Endodermal cell (in vitro differentiated cells): ENCODE results near the gene DOCK2. TPM values are rescaled to one million over a fixed set of nuclear protein-coding genes. Genes with fewer than 3 reads are reported as not detected.

Source experiments
- DNase-seq: peaks from one replicate; pipeline ENCODE4 v3.0.0-alpha.2; 2017
- H3K27ac ChIP-seq: 2 replicates; pipeline ENCODE4 v1.5.1; 2013; ENCODE audit warnings: mild to moderate bottlenecking, low read depth, low read length, moderate library complexity
- H3K27me3 ChIP-seq: 2 replicates; pipeline ENCODE4 v1.6.1; 2013; ENCODE audit warnings: mild to moderate bottlenecking, low read length, moderate library complexity; ENCODE audit not compliant: insufficient read depth, control insufficient read depth, poor library complexity, severe bottlenecking
- H3K36me3 ChIP-seq: 2 replicates; pipeline ENCODE4 v1.7.0; 2013; ENCODE audit warnings: mild to moderate bottlenecking, low read length, moderate library complexity; ENCODE audit not compliant: control insufficient read depth, insufficient read depth
- H3K4me1 ChIP-seq: one replicate; pipeline ENCODE4 v1.7.0; 2013; ENCODE audit warnings: low read length; ENCODE audit not compliant: control insufficient read depth, insufficient read depth
- H3K4me3 ChIP-seq: 2 replicates; pipeline ENCODE4 v1.5.1; 2013; ENCODE audit warnings: mild to moderate bottlenecking, low read length, moderate library complexity
- H3K9ac ChIP-seq: 2 replicates; pipeline ENCODE4 v1.6.1; 2013; ENCODE audit warnings: mild to moderate bottlenecking, low read length, moderate library complexity; ENCODE audit not compliant: poor library complexity, severe bottlenecking; ENCODE audit errors: extremely low read depth
- H3K9me3 ChIP-seq: 2 replicates; pipeline ENCODE4 v1.6.1; 2013; ENCODE audit warnings: mild to moderate bottlenecking, low read length, moderate library complexity; ENCODE audit not compliant: control insufficient read depth
- H3K27ac Mint-ChIP-seq: 2 replicates; pipeline ENCODE4 v1.8.0; 2020; ENCODE audit warnings: mixed read lengths
- H3K27me3 Mint-ChIP-seq: 2 replicates; pipeline ENCODE4 v1.8.0; 2021; ENCODE audit warnings: mild to moderate bottlenecking, mixed read lengths; ENCODE audit not compliant: insufficient read depth
- H3K36me3 Mint-ChIP-seq: 2 replicates; pipeline ENCODE4 v1.8.0; 2020; ENCODE audit warnings: low read depth, mixed read lengths
- H3K4me1 Mint-ChIP-seq: 2 replicates; pipeline ENCODE4 v1.8.0; 2020; ENCODE audit warnings: mixed read lengths
- H3K4me3 Mint-ChIP-seq: 2 replicates; pipeline ENCODE4 v1.8.0; 2020; ENCODE audit warnings: mild to moderate bottlenecking, moderate library complexity, mixed read lengths
- H3K9me3 Mint-ChIP-seq: 2 replicates; pipeline ENCODE4 v1.8.0; 2020; ENCODE audit warnings: mild to moderate bottlenecking, mixed read lengths
- whole genome bisulfite sequencing, 2 experiments: methylation state at CpG; one replicate each; pipeline versions ENCODE4 v1.1.5 to v1.1.7; 2013; ENCODE audit warnings: missing lambda C conversion rate in 2 of 2, mixed read lengths in 1 of 2; ENCODE audit not compliant: insufficient coverage in 1 of 2, insufficient read length in 1 of 2; 5-methylcytosine and 5-hydroxymethylcytosine counted together
- total RNA-seq, 2 donors: library from RNA; stranded (reverse); fragmentation: NEBNext Ultra II Directional in 1 of 2; extraction: Animal tissue kit (Norgen Biotek cat#: 25700) in 1 of 2; gene quantifications; 2 replicates in 1 of 2; 3 replicates in 1 of 2; pipeline ENCODE4 v1.2.1, GENCODE V29; 2021
- TF ChIP-seq, protein P1 (sequence below): fragments of 200-600 bp; sonication (generic); conservative IDR thresholded peaks from 2 replicates; pipeline ENCODE4 v1.5.0; 2021; ENCODE audit warnings: antibody characterized with exemption, mild to moderate bottlenecking

DOCK2 gene
- total RNA-seq, 2 donors from 2014 or later = 2.6 to 3.9 TPM

DNA sequence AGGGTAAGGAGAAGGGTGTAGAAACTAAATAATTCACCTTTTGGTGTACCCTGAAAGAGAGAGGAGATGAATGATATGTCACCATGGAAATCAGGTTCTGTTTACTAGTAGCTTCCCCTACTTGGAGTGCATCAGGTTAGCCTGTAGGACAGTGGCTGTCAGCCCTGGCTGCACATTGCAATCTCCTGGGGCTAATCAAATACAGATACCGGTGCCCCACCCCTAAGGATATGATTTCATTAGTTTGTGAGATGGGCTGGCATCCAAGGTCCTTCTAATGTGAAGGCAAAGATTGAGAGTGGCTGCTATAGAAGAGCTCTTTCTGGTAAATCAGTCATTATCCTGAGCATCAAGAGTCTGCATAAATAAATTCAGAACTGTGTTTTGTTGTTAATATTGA is 296.1 kb downstream of the DOCK2 start:
- 86 to 95% methylated on average over 1 of the region's 1 CpG for WGBS, 2 experiments
- Mint-ChIP-seq H3K36me3 (no peaks in the 10 kb centered on the region), H3K27ac (no peak overlapping the region), H3K4me1 (peaks cover 8% of the 10 kb centered on the region), H3K9me3 (no peaks in the 10 kb centered on the region), H3K27me3 (peaks cover 2% of the 10 kb centered on the region), H3K4me3 (no peak overlapping the region)
- H3K27ac ChIP-seq = no peak overlapping the region
- H3K9ac ChIP-seq = no peak overlapping the region
- no peak for DNase-seq
- H3K9me3 ChIP-seq = no peaks in the 10 kb centered on the region
- peaks cover 3% of the 10 kb centered on the region for H3K4me1 ChIP-seq
- TF ChIP-seq, protein P1, sequence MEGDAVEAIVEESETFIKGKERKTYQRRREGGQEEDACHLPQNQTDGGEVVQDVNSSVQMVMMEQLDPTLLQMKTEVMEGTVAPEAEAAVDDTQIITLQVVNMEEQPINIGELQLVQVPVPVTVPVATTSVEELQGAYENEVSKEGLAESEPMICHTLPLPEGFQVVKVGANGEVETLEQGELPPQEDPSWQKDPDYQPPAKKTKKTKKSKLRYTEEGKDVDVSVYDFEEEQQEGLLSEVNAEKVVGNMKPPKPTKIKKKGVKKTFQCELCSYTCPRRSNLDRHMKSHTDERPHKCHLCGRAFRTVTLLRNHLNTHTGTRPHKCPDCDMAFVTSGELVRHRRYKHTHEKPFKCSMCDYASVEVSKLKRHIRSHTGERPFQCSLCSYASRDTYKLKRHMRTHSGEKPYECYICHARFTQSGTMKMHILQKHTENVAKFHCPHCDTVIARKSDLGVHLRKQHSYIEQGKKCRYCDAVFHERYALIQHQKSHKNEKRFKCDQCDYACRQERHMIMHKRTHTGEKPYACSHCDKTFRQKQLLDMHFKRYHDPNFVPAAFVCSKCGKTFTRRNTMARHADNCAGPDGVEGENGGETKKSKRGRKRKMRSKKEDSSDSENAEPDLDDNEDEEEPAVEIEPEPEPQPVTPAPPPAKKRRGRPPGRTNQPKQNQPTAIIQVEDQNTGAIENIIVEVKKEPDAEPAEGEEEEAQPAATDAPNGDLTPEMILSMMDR = no peak
- no peaks in the 10 kb centered on the region for H3K27me3 ChIP-seq
- H3K4me3 ChIP-seq = no peak overlapping the region
- H3K36me3 ChIP-seq = no peaks in the 10 kb centered on the region

DNA sequence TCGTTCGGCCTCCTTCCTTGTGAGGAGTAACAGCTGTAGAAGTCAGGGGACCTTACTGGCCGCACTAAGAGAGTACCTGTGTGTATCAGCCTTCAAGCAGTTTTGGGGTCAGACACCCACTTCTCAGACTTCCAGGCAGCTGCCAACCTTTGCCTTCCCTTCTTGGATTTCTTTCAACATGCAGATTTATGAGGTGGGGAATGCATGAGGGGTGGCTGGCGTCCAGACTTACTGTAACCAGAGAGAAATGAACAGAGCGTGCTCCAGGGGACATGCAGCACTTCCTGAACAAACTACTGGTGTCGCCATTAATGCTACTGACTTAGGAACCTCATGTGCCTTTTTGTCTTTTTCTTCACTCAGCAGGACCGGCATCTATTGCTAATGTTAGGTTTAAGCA is 296.5 kb downstream of the DOCK2 start:
- Mint-ChIP-seq H3K9me3 (no peaks in the 10 kb centered on the region), H3K27ac (no peak overlapping the region), H3K4me1 (peaks cover 8% of the 10 kb centered on the region), H3K36me3 (no peaks in the 10 kb centered on the region), H3K4me3 (no peak overlapping the region), H3K27me3 (peaks cover 2% of the 10 kb centered on the region)
- Histone ChIP-seq H3K4me3 (no peak overlapping the region), H3K27ac (no peak overlapping the region), H3K9ac (no peak overlapping the region), H3K27me3 (no peaks in the 10 kb centered on the region), H3K36me3 (no peaks in the 10 kb centered on the region), H3K9me3 (no peaks in the 10 kb centered on the region), H3K4me1 (peaks cover 3% of the 10 kb centered on the region)
- TF ChIP-seq, protein P1 = no peak
- 94% methylated on average over 5 to 7 of the region's 7 CpGs for WGBS, 2 experiments
- DNase-seq = no peak

DNA sequence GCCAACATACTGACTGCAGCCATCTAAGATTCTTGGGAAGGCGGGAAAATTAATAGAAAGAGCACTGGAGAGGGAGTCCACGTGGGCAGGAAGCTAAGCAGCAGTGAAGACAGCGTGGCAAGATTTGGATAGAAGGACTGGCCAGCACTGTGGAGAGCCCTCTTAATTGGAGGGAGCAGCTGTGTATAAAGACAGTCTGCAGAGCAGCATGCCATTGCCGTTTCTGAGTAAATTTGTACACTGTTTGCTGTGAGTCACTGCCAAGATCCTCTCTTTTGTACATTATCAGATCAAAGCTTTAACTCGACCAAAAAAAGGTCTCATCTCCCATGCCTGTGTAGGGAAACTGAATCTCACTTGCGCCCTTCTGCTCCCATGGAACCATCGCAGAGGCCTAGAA is 297.9 kb downstream of the DOCK2 start:
- TF ChIP-seq, protein P1 = no peak
- WGBS, 2 experiments = 90 to 98% methylated on average over 7 of the region's 7 CpGs
- H3K36me3 ChIP-seq = no peaks in the 10 kb centered on the region
- H3K27me3 ChIP-seq = no peaks in the 10 kb centered on the region
- H3K9me3 Mint-ChIP-seq = no peaks in the 10 kb centered on the region
- DNase-seq = no peak
- H3K4me1 Mint-ChIP-seq = peaks cover 8% of the 10 kb centered on the region
- no peak overlapping the region for H3K4me3 ChIP-seq
- H3K9ac ChIP-seq = no peak overlapping the region
- peaks cover 2% of the 10 kb centered on the region for H3K27me3 Mint-ChIP-seq
- H3K27ac Mint-ChIP-seq = no peak overlapping the region
- no peak overlapping the region for H3K27ac ChIP-seq
- peaks cover 3% of the 10 kb centered on the region for H3K4me1 ChIP-seq
- H3K4me3 Mint-ChIP-seq = no peak overlapping the region
- no peaks in the 10 kb centered on the region for H3K9me3 ChIP-seq
- no peaks in the 10 kb centered on the region for H3K36me3 Mint-ChIP-seq
